Psoas muscle (tissue), 8 donors: ENCODE measurements around the gene TECTA. TPM values are rescaled to one million over a fixed set of nuclear protein-coding genes. Genes with fewer than 3 reads are reported as not detected.
"Not testable (repeated sequence)": the region's sequence is repeated elsewhere in the genome, so short reads cannot be mapped to it uniquely, and the experiment has no call there.

ENCODE experiments used
- ATAC-seq, 4 donors: fragments of 200-7000 bp; cut with Tn5 transposase; one replicate each; pipeline ENCODE4 v1.9.1; 2020; ENCODE audit warnings: moderate library complexity in 3 of 4, mild to moderate bottlenecking in 2 of 4
- DNase-seq, 2 donors: peaks; one replicate each; pipeline ENCODE4 v3.0.0-alpha.2; 2020
- H3K27ac ChIP-seq: fragments of 200-600 bp; one replicate; pipeline ENCODE4 v1.8.0; 2022
- H3K27me3 ChIP-seq, 3 donors: fragments of 200-600 bp in 1 of 3; one replicate each; pipeline versions ENCODE4 v1.6.1 to v1.8.0; 2013 to 2022; ENCODE audit warnings: low read length in 2 of 3, mild to moderate bottlenecking in 2 of 3, moderate library complexity in 1 of 3; ENCODE audit not compliant: insufficient read depth in 3 of 3
- H3K36me3 ChIP-seq, 2 donors: fragments of 200-600 bp in 1 of 2; one replicate each; pipeline versions ENCODE4 v1.6.1 to v1.8.0; 2013 to 2022; ENCODE audit warnings: low read depth in 1 of 2, mild to moderate bottlenecking in 1 of 2, moderate library complexity in 1 of 2; ENCODE audit not compliant: insufficient read depth in 1 of 2
- H3K4me1 ChIP-seq: fragments of 200-600 bp; one replicate; pipeline ENCODE4 v1.8.0; 2022
- H3K4me3 ChIP-seq: fragments of 200-600 bp; one replicate; pipeline ENCODE4 v1.8.0; 2022; ENCODE audit warnings: mild to moderate bottlenecking
- H3K9me3 ChIP-seq: fragments of 200-600 bp; one replicate; pipeline ENCODE4 v1.8.0; 2022
- WGBS, 3 donors: extraction: QIAGEN DNeasy Blood & Tissue Kit; methylation state at CpG; one replicate each; pipeline versions ENCODE4 v1.1.6 to v1.1.7; 2013; 5-methylcytosine and 5-hydroxymethylcytosine counted together
- intact Hi-C, 2 donors: fragments of 100-400 bp; cut with DNase I; formaldehyde crosslinking; loops; one replicate each; pipeline versions ENCODE4 v1.11.0 to v1.14.2; 2022
- polyA plus RNA-seq, 3 donors: library from polyadenylated mRNA; stranded (reverse); fragments of 200-250 nt; gene quantifications; one replicate each; pipeline ENCODE4 v1.2.3, GENCODE V29; 2013
- total RNA-seq, 4 donors: library from RNA; stranded (reverse); fragmentation: NEBNext Ultra II Directional in 2 of 4; extraction: Animal tissue kit (Norgen Biotek cat#: 25700) in 2 of 4; gene quantifications; one replicate each; pipeline versions ENCODE4 v1.2.1 to v1.2.4, GENCODE V29; 2021 to 2023
- TF ChIP-seq, protein P1 (sequence below): fragments of 200-600 bp; IDR thresholded peaks from one replicate; pipeline ENCODE4 v1.8.0; 2022; ENCODE audit warnings: antibody characterized with exemption
- donor health status: healthy with polysubstance abuse.
- donor health status: DM: no; HTN: no; CAD: no; lungs with moderate emphysema.
- donor health status: Bipolar disorder and iron deficiency.
- donor health status: healthy.
- donor health status: DM: yes; HTN: yes; CAD: no.
- donor health status: DM: no; HTN: no; CAD: no.
- donor health status: DM: no; HTN: no; CAD: no.
- donor health status: DM: yes; HTN: yes; CAD: no.

TECTA gene
- total and polyA plus RNA-seq, 7 donors: 0.10 to 2.6 (median 0.30) TPM

DNA sequence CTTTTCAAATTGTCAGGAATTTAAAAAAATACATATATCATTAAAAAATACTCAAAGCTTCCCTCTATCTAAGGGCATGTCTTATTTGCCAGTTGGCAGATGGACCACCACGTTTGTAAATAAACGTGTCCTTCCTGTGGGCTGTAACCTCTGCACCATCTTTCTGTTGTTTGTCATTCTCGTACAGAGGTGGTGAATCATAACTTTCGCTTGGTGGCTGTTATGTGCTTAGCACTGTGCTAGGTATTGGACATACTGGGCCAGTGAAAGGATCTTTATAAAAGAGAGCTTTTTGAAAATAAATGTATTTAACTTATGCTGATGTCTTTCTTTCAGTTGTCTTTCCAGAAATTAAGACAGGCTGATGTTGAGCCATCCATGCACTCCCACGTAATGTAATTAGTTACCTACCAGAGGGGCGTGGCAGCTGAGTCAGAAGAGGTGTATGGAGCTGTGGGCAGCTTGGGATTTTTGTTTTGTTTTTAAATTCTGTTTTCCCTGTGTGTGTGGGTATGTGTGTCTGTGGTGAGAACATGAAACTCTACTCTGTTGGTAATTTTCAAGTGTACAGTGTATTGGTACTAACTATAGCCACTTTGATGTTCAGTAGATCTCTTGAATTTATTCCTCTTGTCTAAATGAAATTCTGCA lies 62.7 kb downstream of the TECTA start:
- no peaks in the 10 kb centered on the region for H3K36me3 ChIP-seq
- no peak overlapping the region for H3K4me3 ChIP-seq
- WGBS, 3 donors: 73 to 79% (median 74%) methylated on average over 6 of the region's 6 CpGs
- no peaks in the 10 kb centered on the region for H3K9me3 ChIP-seq
- intact Hi-C loops: no loop called here
- no peak overlapping the region for H3K27ac ChIP-seq
- no peak for DNase-seq
- H3K27me3 ChIP-seq: no peaks in the 10 kb centered on the region
- H3K4me1 ChIP-seq: no peaks in the 10 kb centered on the region
- ATAC-seq: no peak
- TF ChIP-seq, protein P1, sequence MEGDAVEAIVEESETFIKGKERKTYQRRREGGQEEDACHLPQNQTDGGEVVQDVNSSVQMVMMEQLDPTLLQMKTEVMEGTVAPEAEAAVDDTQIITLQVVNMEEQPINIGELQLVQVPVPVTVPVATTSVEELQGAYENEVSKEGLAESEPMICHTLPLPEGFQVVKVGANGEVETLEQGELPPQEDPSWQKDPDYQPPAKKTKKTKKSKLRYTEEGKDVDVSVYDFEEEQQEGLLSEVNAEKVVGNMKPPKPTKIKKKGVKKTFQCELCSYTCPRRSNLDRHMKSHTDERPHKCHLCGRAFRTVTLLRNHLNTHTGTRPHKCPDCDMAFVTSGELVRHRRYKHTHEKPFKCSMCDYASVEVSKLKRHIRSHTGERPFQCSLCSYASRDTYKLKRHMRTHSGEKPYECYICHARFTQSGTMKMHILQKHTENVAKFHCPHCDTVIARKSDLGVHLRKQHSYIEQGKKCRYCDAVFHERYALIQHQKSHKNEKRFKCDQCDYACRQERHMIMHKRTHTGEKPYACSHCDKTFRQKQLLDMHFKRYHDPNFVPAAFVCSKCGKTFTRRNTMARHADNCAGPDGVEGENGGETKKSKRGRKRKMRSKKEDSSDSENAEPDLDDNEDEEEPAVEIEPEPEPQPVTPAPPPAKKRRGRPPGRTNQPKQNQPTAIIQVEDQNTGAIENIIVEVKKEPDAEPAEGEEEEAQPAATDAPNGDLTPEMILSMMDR: no peak

DNA sequence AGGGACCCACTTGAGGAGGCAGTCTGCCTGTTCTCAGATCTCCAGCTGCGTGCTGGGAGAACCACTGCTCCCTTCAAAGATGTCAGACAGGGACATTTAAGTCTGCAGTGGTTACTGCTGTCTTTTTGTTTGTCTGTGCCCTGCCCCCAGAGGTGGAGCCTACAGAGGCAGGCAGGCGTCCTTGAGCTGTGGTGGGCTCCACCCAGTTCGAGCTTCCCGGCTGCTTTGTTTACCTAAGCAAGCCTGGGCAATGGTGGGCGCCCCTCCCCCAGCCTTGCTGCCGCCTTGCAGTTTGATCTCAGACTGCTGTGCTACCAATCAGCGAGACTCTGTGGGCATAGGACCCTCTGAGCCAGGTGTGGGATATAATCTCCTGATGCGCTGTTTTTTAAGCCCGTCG lies 76.6 kb downstream of the TECTA start:
- H3K4me1 ChIP-seq, H3K9me3 ChIP-seq, H3K27ac ChIP-seq, H3K4me3 ChIP-seq, DNase-seq, ATAC-seq, H3K36me3 ChIP-seq, H3K27me3 ChIP-seq, intact Hi-C loops: not testable (repeated sequence)
- WGBS, 3 donors: 82 to 91% (median 87%) methylated on average over 5 to 10 of the region's 10 CpGs

DNA sequence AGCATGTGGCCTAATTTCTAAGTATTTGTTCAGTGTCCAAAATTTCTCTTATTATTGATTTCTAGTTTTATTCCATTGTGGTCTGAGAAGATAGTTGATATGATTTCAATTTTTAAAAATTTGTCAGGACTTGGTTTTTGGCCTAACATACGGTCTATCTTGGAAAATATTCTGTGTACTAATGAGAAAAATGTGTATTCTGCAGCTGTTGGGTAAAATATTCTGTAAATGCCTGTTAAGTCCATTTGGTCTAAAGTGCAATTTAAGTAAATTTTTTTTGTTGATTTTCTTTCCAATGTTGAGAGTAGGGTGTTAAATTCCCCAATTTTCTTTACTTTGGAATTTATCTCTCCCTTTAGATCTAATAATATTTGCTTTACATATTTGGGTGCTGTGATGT lies 78.3 kb downstream of the TECTA start:
- 32 to 51% (median 39%) methylated on average over 1 of the region's 1 CpG for WGBS, 3 donors
- H3K9me3 ChIP-seq: peaks cover 4% of the 10 kb centered on the region
- ATAC-seq (no peak), DNase-seq (no peak)
- no peak overlapping the region for H3K4me3 ChIP-seq
- intact Hi-C loops: no loop called here
- TF ChIP-seq, protein P1: no peak
- no peak overlapping the region for H3K27ac ChIP-seq
- H3K36me3 ChIP-seq: no peaks in the 10 kb centered on the region
- H3K4me1 ChIP-seq: no peaks in the 10 kb centered on the region
- H3K27me3 ChIP-seq: no peaks in the 10 kb centered on the region

DNA sequence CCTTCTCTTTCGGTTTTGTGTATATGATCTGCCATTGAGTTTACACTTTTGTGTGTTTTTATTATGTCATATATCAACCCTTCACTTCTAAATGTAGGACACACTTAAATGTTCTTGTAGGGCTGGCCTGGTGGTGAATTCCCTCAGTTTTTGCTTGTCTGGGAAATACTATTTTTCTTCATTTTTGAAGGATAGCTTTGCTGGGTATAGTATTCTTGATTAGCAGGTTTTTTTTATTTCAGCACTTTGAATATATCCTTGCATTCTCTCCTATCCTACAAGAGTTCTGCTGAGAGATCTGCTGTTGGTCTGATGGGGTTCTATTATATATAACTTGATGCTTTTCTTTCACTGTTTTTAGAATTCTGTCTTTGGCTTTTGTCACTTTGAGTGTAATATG lies 79.1 kb downstream of the TECTA start:
- TF ChIP-seq, protein P1: no peak
- no peaks in the 10 kb centered on the region for H3K27me3 ChIP-seq
- intact Hi-C loops: no loop called here
- ATAC-seq (no peak), DNase-seq (no peak)
- no peaks in the 10 kb centered on the region for H3K36me3 ChIP-seq
- 85 to 88% (median 87%) methylated on average over 1 of the region's 1 CpG for WGBS, 3 donors
- peaks cover 4% of the 10 kb centered on the region for H3K9me3 ChIP-seq
- H3K4me1 ChIP-seq: no peaks in the 10 kb centered on the region
- no peak overlapping the region for H3K4me3 ChIP-seq
- H3K27ac ChIP-seq: no peak overlapping the region

DNA sequence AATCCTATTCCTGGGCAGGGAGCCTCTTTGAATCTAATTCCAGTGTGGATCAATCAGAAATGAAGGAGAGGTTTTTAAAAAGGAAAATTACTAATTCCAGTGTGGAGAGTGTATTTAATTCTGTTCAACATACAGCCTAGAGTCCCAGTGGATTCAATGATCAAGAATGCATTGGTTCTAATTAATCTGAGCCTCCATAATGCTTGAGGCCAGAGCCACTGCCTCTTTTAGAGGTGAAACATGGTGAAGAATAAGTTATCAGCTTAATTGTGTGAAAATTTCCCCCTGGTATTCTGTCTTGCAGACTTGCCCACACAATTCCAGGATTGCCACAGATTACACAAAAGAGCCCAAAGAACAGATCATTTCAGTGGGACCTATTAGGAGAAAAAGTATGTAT lies 87.7 kb downstream of the TECTA start:
- no peak for DNase-seq
- Histone ChIP-seq H3K9me3 (no peaks in the 10 kb centered on the region), H3K36me3 (no peaks in the 10 kb centered on the region), H3K27ac (no peak overlapping the region), H3K27me3 (no peaks in the 10 kb centered on the region), H3K4me3 (no peak overlapping the region), H3K4me1 (no peaks in the 10 kb centered on the region)
- ATAC-seq: no peak
- TF ChIP-seq, protein P1: no peak
- intact Hi-C loops: no loop called here
